ENCODE data around the gene TNFRSF19.
"Not testable (repeated sequence)": the region's sequence is repeated elsewhere in the genome, so short reads cannot be mapped to it uniquely, and the experiment has no call there.

TNFRSF19 gene

DNA sequence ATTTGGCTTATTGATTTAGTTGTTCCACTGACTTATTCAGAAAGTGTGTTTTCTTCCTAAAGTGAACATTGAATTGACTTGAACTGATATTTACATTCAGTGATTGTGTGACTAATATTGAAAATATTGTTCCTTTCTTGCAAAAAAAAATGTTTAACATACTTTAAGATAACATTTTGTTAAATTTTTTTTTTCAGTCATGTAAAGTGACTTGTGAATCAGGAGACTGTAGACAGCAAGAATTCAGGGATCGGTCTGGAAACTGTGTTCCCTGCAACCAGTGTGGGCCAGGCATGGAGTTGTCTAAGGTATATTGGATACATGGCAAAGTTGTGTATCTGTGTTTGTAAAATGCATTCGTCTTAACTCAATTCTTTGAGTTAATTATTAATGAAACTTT, 22.9 kb downstream of the TNFRSF19 start:
- CTCF ChIA-PET = no interaction called here

DNA sequence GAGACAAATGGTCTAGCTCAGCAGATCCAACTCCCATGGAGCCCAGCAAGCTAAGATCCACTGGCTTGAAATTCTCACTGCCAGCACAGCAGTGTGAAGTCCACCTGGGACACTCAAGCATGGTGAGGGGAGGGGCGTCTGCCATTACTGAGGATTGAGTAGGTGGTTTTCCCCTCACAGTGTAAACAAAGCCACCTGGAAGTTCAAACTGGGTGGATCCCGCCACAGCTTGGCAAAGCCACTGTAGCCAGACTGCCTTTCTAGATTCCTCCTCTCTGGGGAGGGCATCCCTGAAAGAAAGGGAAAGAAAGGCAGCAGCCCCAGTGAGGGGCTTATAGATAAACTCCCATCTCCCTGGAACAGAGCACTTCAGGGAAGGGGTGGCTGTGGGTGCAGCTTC, 24.1 kb downstream of the TNFRSF19 start:
- H3K4me3 ChIP-seq (ENCODE audit: low read depth, low read length); POLR2A ChIA-PET; DNase-seq (ENCODE audit: low read depth, low spot score); CTCF ChIA-PET: not testable (repeated sequence)

More for the DNA sequence above, 22.9 kb downstream of the TNFRSF19 start:
- no peak for DNase-seq (ENCODE audit: low read depth, low spot score)
- TF ChIP-seq, protein P1, sequence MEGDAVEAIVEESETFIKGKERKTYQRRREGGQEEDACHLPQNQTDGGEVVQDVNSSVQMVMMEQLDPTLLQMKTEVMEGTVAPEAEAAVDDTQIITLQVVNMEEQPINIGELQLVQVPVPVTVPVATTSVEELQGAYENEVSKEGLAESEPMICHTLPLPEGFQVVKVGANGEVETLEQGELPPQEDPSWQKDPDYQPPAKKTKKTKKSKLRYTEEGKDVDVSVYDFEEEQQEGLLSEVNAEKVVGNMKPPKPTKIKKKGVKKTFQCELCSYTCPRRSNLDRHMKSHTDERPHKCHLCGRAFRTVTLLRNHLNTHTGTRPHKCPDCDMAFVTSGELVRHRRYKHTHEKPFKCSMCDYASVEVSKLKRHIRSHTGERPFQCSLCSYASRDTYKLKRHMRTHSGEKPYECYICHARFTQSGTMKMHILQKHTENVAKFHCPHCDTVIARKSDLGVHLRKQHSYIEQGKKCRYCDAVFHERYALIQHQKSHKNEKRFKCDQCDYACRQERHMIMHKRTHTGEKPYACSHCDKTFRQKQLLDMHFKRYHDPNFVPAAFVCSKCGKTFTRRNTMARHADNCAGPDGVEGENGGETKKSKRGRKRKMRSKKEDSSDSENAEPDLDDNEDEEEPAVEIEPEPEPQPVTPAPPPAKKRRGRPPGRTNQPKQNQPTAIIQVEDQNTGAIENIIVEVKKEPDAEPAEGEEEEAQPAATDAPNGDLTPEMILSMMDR (IDR thresholded peaks at IDR 0.05; ENCODE audit: insufficient read depth, low read length, missing control alignments) = no peak
- H3K4me3 ChIP-seq (ENCODE audit: low read depth, low read length) = no peak overlapping the region
- POLR2A ChIA-PET = no interaction called here

DNA sequence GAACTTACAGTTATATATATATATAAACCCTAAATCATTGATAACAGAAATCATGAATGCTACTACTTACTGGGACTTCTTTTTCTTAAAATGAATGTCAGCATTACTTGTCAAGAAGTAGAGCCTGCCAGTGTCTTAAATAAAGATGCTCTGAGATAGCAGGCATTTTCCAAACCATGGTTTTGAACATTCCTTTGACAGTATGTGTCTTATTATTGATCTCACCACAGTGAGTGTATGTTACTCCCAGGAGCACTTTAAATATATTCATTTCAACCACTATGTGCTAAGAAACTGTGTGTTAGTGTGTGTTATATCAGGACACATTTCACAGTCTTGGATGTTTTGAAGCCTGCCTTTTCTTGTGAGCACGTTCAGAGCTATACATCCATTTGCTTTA, 28.2 kb downstream of the TNFRSF19 start:
- H3K4me3 ChIP-seq (ENCODE audit: low read depth, low read length) = no peak overlapping the region
- TF ChIP-seq, protein P1 (IDR thresholded peaks at IDR 0.05; ENCODE audit: insufficient read depth, low read length, missing control alignments) = no peak
- POLR2A ChIA-PET = no interaction called here
- no peak for DNase-seq (ENCODE audit: low read depth, low spot score)
- CTCF ChIA-PET = no interaction called here

DNA sequence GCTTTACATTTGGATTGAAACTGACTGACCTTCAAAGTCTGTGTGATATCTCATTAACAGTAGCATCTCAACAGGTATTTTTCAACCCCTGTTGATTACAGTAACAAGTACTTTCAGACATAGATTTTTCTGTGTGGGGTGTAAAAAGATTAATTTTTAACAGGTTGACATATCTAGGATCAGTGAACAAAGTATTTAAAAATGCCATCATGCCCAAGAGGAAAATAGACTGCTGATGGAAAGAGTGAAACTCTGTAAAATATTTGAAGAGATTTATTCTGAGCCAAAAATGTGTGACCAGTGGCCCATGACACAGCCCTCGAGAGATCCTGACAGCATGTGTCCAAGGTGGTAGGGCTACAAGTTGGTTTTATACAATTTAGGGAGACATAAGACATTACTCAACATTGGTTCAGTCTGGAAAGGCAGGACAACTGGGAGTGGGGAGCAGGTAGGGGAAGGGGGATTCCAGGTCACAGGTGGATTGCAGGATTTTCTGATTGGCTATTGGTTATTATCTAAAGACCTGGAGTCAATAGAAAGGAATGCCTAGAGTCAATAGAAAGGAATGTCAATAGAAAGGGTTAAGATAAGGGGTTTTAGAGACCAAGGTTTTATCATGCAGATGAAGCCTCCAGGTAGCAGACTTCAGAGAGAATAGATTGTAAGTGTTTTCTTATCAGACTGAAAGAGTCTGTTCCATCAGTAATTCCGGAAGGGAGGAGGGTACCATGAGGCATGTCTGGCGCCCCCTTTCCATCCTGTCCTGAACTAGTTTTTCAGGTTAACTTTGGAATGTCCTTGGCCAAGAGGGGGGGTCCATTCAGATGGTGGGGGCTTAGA, 29.1 kb downstream of the TNFRSF19 start:
- TF ChIP-seq, protein P1 (IDR thresholded peaks at IDR 0.05; ENCODE audit: insufficient read depth, low read length, missing control alignments) = no peak
- no peak overlapping the region for H3K4me3 ChIP-seq (ENCODE audit: low read depth, low read length)
- ChIA-PET CTCF (interaction anchor here (1.5 kb wide), 1 partner anchor 132 kb away, joined by 6 read pairs; no protein-coding TSS in a partner anchor), POLR2A (no interaction called here)
- no peak for DNase-seq (ENCODE audit: low read depth, low spot score)

DNA sequence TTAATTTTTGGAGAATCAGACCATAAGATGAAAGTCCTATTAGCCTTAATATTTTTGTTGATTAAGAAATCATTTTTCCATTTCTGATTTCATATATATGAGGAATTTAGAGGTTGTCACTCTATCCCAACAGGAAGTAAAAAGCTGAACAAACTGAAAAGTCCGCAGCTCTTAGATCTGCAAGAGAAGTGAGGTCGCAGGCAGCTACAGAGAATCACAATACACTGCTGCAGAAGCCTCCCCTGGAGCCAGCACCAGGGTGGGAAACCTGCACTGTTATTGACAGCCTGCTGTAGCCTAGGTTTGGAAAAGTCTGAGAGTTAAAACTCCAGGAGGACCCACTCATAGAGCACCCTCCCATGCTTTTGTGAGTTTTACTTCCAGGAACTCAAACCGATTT, 29.9 kb downstream of the TNFRSF19 start:
- DNase-seq (ENCODE audit: low read depth, low spot score) = no peak
- TF ChIP-seq, protein P1 (IDR thresholded peaks at IDR 0.05; ENCODE audit: insufficient read depth, low read length, missing control alignments) = no peak
- no peak overlapping the region for H3K4me3 ChIP-seq (ENCODE audit: low read depth, low read length)
- POLR2A ChIA-PET = no interaction called here
- CTCF ChIA-PET = interaction anchor here (0.7 to 1.5 kb wide), 2 partner anchors 130 to 132 kb away, joined by 3 to 6 read pairs; no protein-coding TSS in a partner anchor

DNA sequence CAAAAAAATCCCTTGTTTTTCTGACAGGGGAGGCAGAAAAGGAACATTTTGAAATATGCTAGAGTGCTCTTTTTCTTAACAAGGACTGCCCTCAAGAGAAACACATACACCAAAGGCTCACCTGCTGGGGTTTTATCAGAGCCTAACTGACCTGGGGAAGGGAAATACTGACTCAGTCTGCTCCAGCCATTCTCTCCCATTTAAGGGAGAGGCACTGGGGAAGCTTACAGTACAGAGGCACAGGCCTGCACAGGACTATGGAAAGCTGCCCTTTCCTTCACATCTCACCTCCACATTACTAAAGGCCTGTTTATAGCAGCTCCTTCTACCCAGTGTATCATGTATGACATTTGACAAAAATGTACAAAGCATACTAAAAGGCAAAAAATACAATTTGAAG, 30.3 kb downstream of the TNFRSF19 start:
- no peak for DNase-seq (ENCODE audit: low read depth, low spot score)
- TF ChIP-seq, protein P1 (IDR thresholded peaks at IDR 0.05; ENCODE audit: insufficient read depth, low read length, missing control alignments) = no peak
- no peak overlapping the region for H3K4me3 ChIP-seq (ENCODE audit: low read depth, low read length)
- ChIA-PET CTCF (interaction anchor here (0.7 to 1.5 kb wide), 2 partner anchors 130 to 133 kb away, joined by 3 to 6 read pairs; no protein-coding TSS in a partner anchor), POLR2A (no interaction called here)

Measured in AG04449 (cell line).